ENCODE results near the gene GAN.

GAN gene

GRCh38 chr16:81316176-81316496 is 1.4 kb downstream of the GAN start:
- H3K27ac ChIP-seq, result no peak overlapping the region
- H3K36me3 ChIP-seq, result peaks cover 0 to 7% (median 0%) of the 10 kb centered on the region in 11 experiments; a peak in 2 of 22 replicates
- peak overlapping the region; percentile 85 to 93 (median 88); a peak in 21 of 22 replicates for H3K9ac ChIP-seq

DNA sequence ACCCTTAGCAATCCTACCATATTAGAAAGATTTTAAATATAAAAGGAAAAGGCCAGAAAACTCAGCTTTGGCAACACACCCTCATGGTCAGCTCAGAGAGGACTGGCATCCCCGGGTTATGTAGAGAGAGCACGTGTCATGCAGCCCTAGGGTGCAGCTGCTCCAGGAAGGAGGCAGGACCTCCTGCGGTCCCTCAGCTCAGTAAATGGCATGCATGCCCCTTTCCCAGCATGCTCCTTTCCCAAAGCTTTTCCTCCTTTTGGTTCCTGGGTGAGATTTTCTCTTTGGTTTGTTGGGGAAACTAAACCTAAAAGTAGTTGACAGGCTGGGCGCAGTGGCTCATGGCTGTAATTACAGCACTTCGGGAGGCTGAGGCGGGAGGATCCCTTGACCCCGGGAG is 3.9 kb downstream of the GAN start:
- Histone ChIP-seq H3K4me2 (no peak overlapping the region), H3K9ac (no peak overlapping the region), H3K27me3 (no peaks in the 10 kb centered on the region), H4K20me1 (peaks cover 17 to 82% (median 58%) of the 10 kb centered on the region in 11 experiments; a peak in 20 of 22 replicates), H3K4me1 (peaks cover 5 to 22% (median 16%) of the 10 kb centered on the region in 10 experiments), H3K27ac (no peak overlapping the region), H3K4me3 (no peak overlapping the region), H3K9me3 (replicated peaks in 1 of 11) (no peaks in the 10 kb centered on the region), H3K36me3 (peaks cover 0 to 7% (median 2%) of the 10 kb centered on the region in 11 experiments; a peak in 6 of 22 replicates)
- no peak for TF ChIP-seq Cebpa-rat (IDR thresholded peaks at IDR 0.05)

More at GRCh38 chr16:81316176-81316496, 1.4 kb downstream of the GAN start:
- H3K4me3 ChIP-seq, result peak overlapping the region; percentile 87 to 98 (median 96)
- no peaks in the 10 kb centered on the region for H3K27me3 ChIP-seq
- H3K4me2 ChIP-seq, result peak overlapping the region; percentile 81 to 98 (median 89)
- no peaks in the 10 kb centered on the region for H3K9me3 ChIP-seq (replicated peaks in 1 of 11)
- H3K4me1 ChIP-seq, result peaks cover 17 to 33% (median 26%) of the 10 kb centered on the region in 10 experiments
- TF ChIP-seq Cebpa-rat (IDR thresholded peaks at IDR 0.05), result no peak
- peaks cover 17 to 58% (median 53%) of the 10 kb centered on the region in 11 experiments; a peak in 20 of 22 replicates for H4K20me1 ChIP-seq

DNA sequence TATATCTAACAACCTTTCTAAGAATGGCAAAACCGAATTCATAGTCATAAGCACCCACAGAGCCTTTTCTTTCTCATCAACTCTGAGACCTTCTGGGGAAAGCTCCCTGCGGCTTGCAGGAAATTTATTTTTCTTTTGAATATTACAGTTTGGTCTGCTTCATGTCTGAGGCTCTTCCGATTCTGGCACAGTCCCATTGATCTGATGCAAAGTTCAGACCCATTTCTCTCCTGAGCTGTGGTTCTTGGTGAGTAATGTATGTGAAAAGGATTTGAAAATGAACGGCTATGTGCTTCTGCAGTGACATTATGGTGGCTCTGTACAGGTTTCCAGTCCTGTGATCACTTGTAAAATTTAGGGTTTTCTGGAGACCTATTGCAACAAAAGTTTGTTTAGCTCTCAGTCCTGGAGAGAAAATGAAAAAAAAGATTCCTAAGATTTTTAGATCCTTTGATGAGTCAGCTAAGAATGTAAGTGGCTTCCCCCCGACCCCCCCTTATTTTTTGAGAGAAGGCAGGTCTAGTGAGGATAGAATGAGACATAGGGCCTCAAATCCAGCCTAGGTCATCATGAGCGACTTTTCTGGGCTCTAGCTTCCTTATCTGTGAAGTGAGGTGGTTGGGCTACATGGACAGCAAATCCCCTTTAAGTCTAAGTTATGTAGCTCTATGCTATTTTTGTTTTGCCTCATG is 4.6 kb downstream of the GAN start:
- Histone ChIP-seq H3K4me2 (no peak overlapping the region), H3K4me3 (no peak overlapping the region)

GRCh38 chr16:81321039-81321438 is 6.3 kb downstream of the GAN start:
- Histone ChIP-seq H3K4me3 (no peak overlapping the region), H3K27ac (no peak overlapping the region), H3K9me3 (replicated peaks in 1 of 11) (no peaks in the 10 kb centered on the region), H4K20me1 (peaks cover 16 to 95% (median 58%) of the 10 kb centered on the region in 11 experiments; a peak in 20 of 22 replicates), H3K36me3 (peaks cover 0 to 23% (median 7%) of the 10 kb centered on the region in 11 experiments; a peak in 10 of 22 replicates), H3K27me3 (no peaks in the 10 kb centered on the region), H3K9ac (no peak overlapping the region), H3K4me2 (no peak overlapping the region), H3K4me1 (peaks cover 2 to 13% (median 8%) of the 10 kb centered on the region in 10 experiments; a peak in 17 of 20 replicates)
- no peak for TF ChIP-seq Cebpa-rat (IDR thresholded peaks at IDR 0.05)

More for the DNA sequence above, 4.6 kb downstream of the GAN start:
- Histone ChIP-seq H4K20me1 (peaks cover 17 to 89% (median 58%) of the 10 kb centered on the region in 11 experiments; a peak in 20 of 22 replicates), H3K9ac (no peak overlapping the region), H3K4me1 (peaks cover 0 to 17% (median 11%) of the 10 kb centered on the region in 10 experiments; a peak in 17 of 20 replicates), H3K36me3 (peaks cover 0 to 14% (median 4%) of the 10 kb centered on the region in 11 experiments; a peak in 9 of 22 replicates), H3K9me3 (replicated peaks in 1 of 11) (no peaks in the 10 kb centered on the region), H3K27ac (no peak overlapping the region), H3K27me3 (no peaks in the 10 kb centered on the region)
- no peak for TF ChIP-seq Cebpa-rat (IDR thresholded peaks at IDR 0.05)

DNA sequence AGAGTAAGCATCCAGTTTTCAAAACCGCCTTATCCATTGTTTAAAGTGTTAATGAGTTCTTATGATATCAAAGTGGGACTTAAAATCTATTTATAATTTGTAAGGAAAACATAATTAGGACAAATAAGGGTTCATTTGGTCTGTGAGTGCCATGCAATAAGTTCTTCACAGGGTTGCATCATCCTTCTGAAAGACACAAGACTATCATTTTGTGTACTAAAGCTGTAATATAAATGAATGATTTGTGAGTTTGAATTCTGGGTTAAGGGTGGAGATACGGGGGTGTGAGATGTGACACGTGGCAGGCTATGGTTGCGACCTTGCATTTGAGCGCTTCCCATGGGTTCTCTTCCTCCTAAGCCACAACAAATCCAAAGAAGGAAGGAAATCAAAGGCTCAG is 6.8 kb downstream of the GAN start:
- Histone ChIP-seq H3K4me2 (no peak overlapping the region), H3K4me3 (no peak overlapping the region), H3K4me1 (peaks cover 0 to 10% (median 5%) of the 10 kb centered on the region in 10 experiments; a peak in 10 of 20 replicates), H3K9ac (no peak overlapping the region), H3K36me3 (peaks cover 0 to 23% (median 10%) of the 10 kb centered on the region in 11 experiments; a peak in 10 of 22 replicates), H3K27me3 (no peaks in the 10 kb centered on the region), H3K27ac (no peak overlapping the region), H3K9me3 (replicated peaks in 1 of 11) (no peaks in the 10 kb centered on the region), H4K20me1 (peaks cover 17 to 97% (median 59%) of the 10 kb centered on the region in 11 experiments; a peak in 20 of 22 replicates)
- TF ChIP-seq Cebpa-rat (IDR thresholded peaks at IDR 0.05), result no peak

DNA sequence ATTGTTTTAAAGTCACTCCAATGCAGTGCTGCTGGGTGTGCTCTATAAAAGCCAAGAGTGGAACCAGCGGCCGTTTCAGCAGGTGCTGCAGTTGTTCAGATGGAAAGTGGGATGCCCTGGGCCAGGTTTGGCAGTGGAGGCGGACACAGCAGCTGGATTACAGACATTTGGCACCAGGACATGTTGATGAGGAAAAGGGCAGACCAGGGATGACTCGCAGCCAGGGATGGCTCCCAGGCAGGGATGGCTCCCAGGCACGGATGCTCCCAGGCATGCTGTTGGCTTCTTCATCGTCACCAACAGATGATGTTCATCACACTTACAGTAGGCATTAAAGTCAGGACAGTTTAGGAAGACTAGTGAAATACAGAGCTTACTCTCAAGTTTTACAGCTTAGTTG is 10.0 kb downstream of the GAN start:
- H3K27ac ChIP-seq, result no peak overlapping the region
- peaks cover 0 to 4% (median 0%) of the 10 kb centered on the region in 10 experiments; a peak in 1 of 20 replicates for H3K4me1 ChIP-seq
- no peak overlapping the region for H3K4me3 ChIP-seq
- TF ChIP-seq Cebpa-rat (IDR thresholded peaks at IDR 0.05), result no peak
- H4K20me1 ChIP-seq, result peaks cover 4 to 96% (median 45%) of the 10 kb centered on the region in 11 experiments; a peak in 17 of 22 replicates
- H3K9me3 ChIP-seq (replicated peaks in 1 of 11), result no peaks in the 10 kb centered on the region
- no peak overlapping the region for H3K4me2 ChIP-seq
- peaks cover 0 to 23% (median 10%) of the 10 kb centered on the region in 11 experiments; a peak in 10 of 22 replicates for H3K36me3 ChIP-seq
- H3K9ac ChIP-seq, result no peak overlapping the region
- no peaks in the 10 kb centered on the region for H3K27me3 ChIP-seq

DNA sequence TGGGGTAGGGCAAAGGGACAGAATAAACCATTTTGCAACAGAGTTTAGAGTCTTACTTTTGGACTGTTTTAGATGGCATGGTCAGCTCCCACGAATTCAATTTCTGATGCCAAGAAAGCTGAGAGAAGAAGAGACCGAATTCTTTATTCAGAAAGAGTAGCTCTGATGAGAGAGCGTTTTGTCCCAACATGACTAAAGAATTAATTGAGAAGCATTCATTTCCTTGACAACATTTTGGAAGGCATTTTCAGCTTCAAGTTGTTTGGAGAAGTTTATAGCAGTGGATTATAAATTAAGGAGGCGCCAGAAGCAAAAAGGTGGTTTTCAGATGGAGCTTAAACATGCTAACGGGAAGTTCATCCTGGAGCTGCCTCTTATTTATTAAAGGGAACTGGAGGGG is 12.2 kb downstream of the GAN start:
- H3K4me1 ChIP-seq, result peaks cover 0 to 4% (median 0%) of the 10 kb centered on the region in 10 experiments; a peak in 1 of 20 replicates
- H3K4me3 ChIP-seq, result no peak overlapping the region
- H3K27ac ChIP-seq, result no peak overlapping the region
- peaks cover 3 to 96% (median 36%) of the 10 kb centered on the region in 11 experiments; a peak in 17 of 22 replicates for H4K20me1 ChIP-seq
- peaks cover 0 to 27% (median 13%) of the 10 kb centered on the region in 11 experiments; a peak in 13 of 22 replicates for H3K36me3 ChIP-seq
- H3K9ac ChIP-seq, result no peak overlapping the region
- no peaks in the 10 kb centered on the region for H3K9me3 ChIP-seq (replicated peaks in 1 of 11)
- no peak for TF ChIP-seq Cebpa-rat (IDR thresholded peaks at IDR 0.05)
- H3K4me2 ChIP-seq, result no peak overlapping the region
- no peaks in the 10 kb centered on the region for H3K27me3 ChIP-seq

DNA sequence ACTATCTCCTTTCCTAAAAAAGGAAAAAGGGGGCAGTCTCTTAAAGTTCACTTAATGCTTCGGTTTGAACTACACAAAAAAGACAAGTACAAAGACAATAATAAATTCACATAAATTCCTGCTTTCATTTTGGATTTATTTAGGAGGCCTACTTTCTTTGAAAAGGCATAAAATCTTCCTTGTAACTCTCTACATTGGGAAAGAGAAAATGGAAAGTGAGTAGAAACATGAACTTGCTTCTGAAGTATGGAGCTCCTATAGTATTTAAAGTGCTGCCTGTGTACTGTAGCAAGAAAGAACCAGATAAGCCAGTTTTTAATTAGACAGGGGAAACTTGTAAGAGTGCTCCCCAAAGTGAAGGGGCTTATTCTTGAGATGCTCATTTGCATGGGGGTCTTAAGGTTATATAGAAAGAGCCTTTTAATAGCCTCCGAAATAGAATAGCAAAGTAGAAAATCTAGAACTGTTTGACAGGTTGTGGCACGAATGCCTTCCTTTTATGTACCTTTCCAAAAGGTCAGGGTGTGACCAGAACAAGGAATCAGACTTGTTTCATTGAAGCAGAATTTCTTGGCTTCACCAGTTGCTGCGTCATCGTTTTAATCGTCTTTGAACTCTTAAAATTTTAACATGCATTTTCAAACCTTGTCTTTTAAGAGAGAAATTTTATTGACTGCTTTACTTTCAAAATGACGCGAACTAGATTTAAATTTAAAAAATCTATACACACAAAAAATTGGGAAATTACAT is 12.9 kb downstream of the GAN start:
- H3K4me2 ChIP-seq, result no peak overlapping the region

GRCh38 chr16:81329947-81330346 is 15.2 kb downstream of the GAN start:
- peaks cover 0 to 22% (median 14%) of the 10 kb centered on the region in 11 experiments; a peak in 12 of 22 replicates for H3K36me3 ChIP-seq
- H4K20me1 ChIP-seq, result peaks cover 3 to 88% (median 30%) of the 10 kb centered on the region in 11 experiments; a peak in 18 of 22 replicates
- TF ChIP-seq Cebpa-rat (IDR thresholded peaks at IDR 0.05), result no peak
- H3K4me1 ChIP-seq, result no peaks in the 10 kb centered on the region; a peak in 1 of 20 replicates
- H3K4me3 ChIP-seq, result no peak overlapping the region
- no peak overlapping the region for H3K4me2 ChIP-seq
- no peaks in the 10 kb centered on the region for H3K9me3 ChIP-seq (replicated peaks in 1 of 11)
- no peak overlapping the region for H3K9ac ChIP-seq
- no peak overlapping the region for H3K27ac ChIP-seq
- no peaks in the 10 kb centered on the region for H3K27me3 ChIP-seq

More for the DNA sequence above, 12.9 kb downstream of the GAN start:
- no peak for TF ChIP-seq Cebpa-rat (IDR thresholded peaks at IDR 0.05)
- no peaks in the 10 kb centered on the region for H3K27me3 ChIP-seq
- H3K27ac ChIP-seq, result no peak overlapping the region
- H3K9me3 ChIP-seq (replicated peaks in 1 of 11), result no peaks in the 10 kb centered on the region
- H3K36me3 ChIP-seq, result peaks cover 0 to 32% (median 17%) of the 10 kb centered on the region in 11 experiments; a peak in 15 of 22 replicates
- peaks cover 0 to 4% (median 0%) of the 10 kb centered on the region in 10 experiments; a peak in 1 of 20 replicates for H3K4me1 ChIP-seq
- no peak overlapping the region for H3K9ac ChIP-seq
- H4K20me1 ChIP-seq, result peaks cover 3 to 96% (median 34%) of the 10 kb centered on the region in 11 experiments; a peak in 17 of 22 replicates
- no peak overlapping the region for H3K4me3 ChIP-seq

Measured in BLaER1 treated with 17β-estradiol and CSF1 and Interleukin-3, amounts not matched to agents 10 nM and 100 nM (cell line).